GM12878 (cell line): Measurements from ENCODE around the gene PPIP5K2. TPM values are rescaled to one million over a fixed set of nuclear protein-coding genes. Genes with fewer than 3 reads are reported as not detected.

Experiments
- ATAC-seq: fragments of 200-7000 bp; cut with Tn5 transposase; 3 replicates; pipeline ENCODE4 v1.9.1; 2020; ENCODE audit warnings: mild to moderate bottlenecking, moderate library complexity
- BruUV-seq: library from RNA; stranded (reverse); fragments of 400-500 nt; replicated peaks from 2 replicates; lab custom pipeline; 2021; lab: Mats Ljungman, UMichigan
- CTCF ChIA-PET: fragments of 300-600 bp; sonication (Branson Sonifier 250); formaldehyde crosslinking; extraction: SDS; loops from one replicate; lab custom pipeline; 2021; ENCODE audit warnings: inconsistent platforms; lab: Yijun Ruan, JAX
- POLR2A ChIA-PET: fragments of 350-600 bp; formaldehyde crosslinking; extraction: SDS; loops from one replicate; lab custom pipeline; 2021; ENCODE audit warnings: inconsistent platforms; lab: Charles Lee
- RAD21 ChIA-PET: fragments of 300-600 bp; sonication (Branson Sonifier 250); formaldehyde crosslinking; loops from one replicate; lab custom pipeline; 2023; ENCODE audit warnings: antibody characterized with exemption; ENCODE audit not compliant: unreplicated experiment; lab: Charles Lee
- SMC1A ChIA-PET: fragments of 300-600 bp; sonication (Branson Sonifier 250); formaldehyde crosslinking; loops from one replicate; lab custom pipeline; 2023; ENCODE audit not compliant: unreplicated experiment, uncharacterized antibody; lab: Charles Lee
- DNase-seq: peaks from one replicate; pipeline ENCODE4 v3.0.0-alpha.2; 2011; ENCODE audit warnings: low read depth, low spot score
- FAIRE-seq: peaks from 3 replicates; lab custom pipeline; 2011; peaks lifted over from hg19 to GRCh38; lab: Jason Lieb, UNC
- H2AFZ ChIP-seq: 2 replicates; pipeline ENCODE4 v1.6.0; 2011; ENCODE audit warnings: low read depth, low read length, control low read depth; ENCODE audit not compliant: control insufficient read depth
- H3K27ac ChIP-seq: 2 replicates; pipeline ENCODE4 v1.5.1; 2011; ENCODE audit warnings: control low read depth; ENCODE audit not compliant: control insufficient read depth, insufficient read depth
- H3K27me3 ChIP-seq, 2 experiments: replicated peaks in 1 of 2; 2 replicates each; pipeline versions ENCODE4 v1.6.0 to v1.6.1; 2011; ENCODE audit warnings: low read length in 1 of 2; ENCODE audit not compliant: control insufficient read depth in 2 of 2, insufficient read depth in 2 of 2
- H3K36me3 ChIP-seq, 2 experiments: 2 replicates each; pipeline ENCODE4 v1.5.1; 2011; ENCODE audit warnings: low read length in 1 of 2; ENCODE audit not compliant: control insufficient read depth in 2 of 2, insufficient read depth in 2 of 2
- H3K4me1 ChIP-seq: 2 replicates; pipeline ENCODE4 v1.6.1; 2011; ENCODE audit warnings: mild to moderate bottlenecking, low read length, moderate library complexity, mixed read lengths; ENCODE audit not compliant: control insufficient read depth, insufficient read depth
- H3K4me2 ChIP-seq: 2 replicates; pipeline ENCODE4 v1.6.0; 2011; ENCODE audit warnings: control low read depth; ENCODE audit not compliant: control insufficient read depth, insufficient read depth
- H3K4me3 ChIP-seq: fragments of 200-600 bp; sonication (generic); 2 replicates; pipeline ENCODE4 v1.5.1; 2016
- H3K79me2 ChIP-seq: 2 replicates; pipeline ENCODE4 v1.6.0; 2011; ENCODE audit warnings: low read length; ENCODE audit not compliant: control insufficient read depth, insufficient read depth
- H3K9ac ChIP-seq: 2 replicates; pipeline ENCODE4 v1.8.0; 2011; ENCODE audit warnings: low read length, control low read depth, mixed read lengths; ENCODE audit not compliant: control insufficient read depth, insufficient read depth
- H3K9me3 ChIP-seq: replicated peaks from 3 replicates; pipeline ENCODE4 v1.5.1; 2011; ENCODE audit warnings: mild to moderate bottlenecking, low read length; ENCODE audit not compliant: control insufficient read depth, insufficient read depth
- H4K20me1 ChIP-seq: 2 replicates; pipeline ENCODE4 v1.6.0; 2011; ENCODE audit not compliant: control insufficient read depth, insufficient read depth
- CHD4 ChIP-seq: fragments of 200-600 bp; sonication (generic); IDR thresholded peaks from 2 replicates; pipeline ENCODE4 v1.6.1; 2016; ENCODE audit warnings: mild to moderate bottlenecking
- CREM ChIP-seq: IDR thresholded peaks from 2 replicates; pipeline ENCODE4 v1.6.1; 2014; ENCODE audit warnings: antibody characterized with exemption, low read depth
- FOXM1 ChIP-seq: IDR thresholded peaks from 2 replicates; pipeline ENCODE4 v1.6.1; 2012; ENCODE audit warnings: low read depth, mild to moderate bottlenecking, inconsistent platforms, low read length, moderate library complexity
- HDAC2 ChIP-seq: fragments of 200-600 bp; sonication (generic); IDR thresholded peaks from 2 replicates; pipeline ENCODE4 v1.6.1; 2017
- IKZF1 ChIP-seq: fragments of 450-650 bp; conservative IDR thresholded peaks from 2 replicates; pipeline ENCODE4 v1.6.1; 2017; ENCODE audit warnings: antibody characterized with exemption, mild to moderate bottlenecking
- IRF3 ChIP-seq: fragments of 450-650 bp; IDR thresholded peaks from 2 replicates; pipeline ENCODE4 v1.6.1; 2014; ENCODE audit warnings: mild to moderate bottlenecking
- MXI1 ChIP-seq: fragments of 150-350 bp; IDR thresholded peaks from 2 replicates; pipeline ENCODE4 v1.6.1; 2011; ENCODE audit warnings: low read depth, mild to moderate bottlenecking, inconsistent platforms, low read length, improper control_type of control experiment
- MYB ChIP-seq: fragments of 150-350 bp; IDR thresholded peaks from 2 replicates; pipeline ENCODE4 v1.6.1; 2014; ENCODE audit warnings: mild to moderate bottlenecking, low read depth, low read length, borderline replicate concordance
- PKNOX1 ChIP-seq: fragments of 450-650 bp; IDR thresholded peaks from 2 replicates; pipeline ENCODE4 v1.6.1; 2016; ENCODE audit warnings: mild to moderate bottlenecking
- POU2F2 ChIP-seq: IDR thresholded peaks from 3 replicates; pipeline ENCODE4 v1.6.1; 2011; ENCODE audit warnings: low read depth, mild to moderate bottlenecking, low read length, borderline replicate concordance
- RB1 ChIP-seq: fragments of 450-650 bp; formaldehyde crosslinking; IDR thresholded peaks from 2 replicates; pipeline ENCODE4 v1.6.1; 2017; ENCODE audit warnings: mild to moderate bottlenecking, borderline replicate concordance
- RBBP5 ChIP-seq: fragments of 200-600 bp; sonication (generic); conservative IDR thresholded peaks from 2 replicates; pipeline ENCODE4 v1.6.1; 2016
- STAT1 ChIP-seq: fragments of 450-650 bp; conservative IDR thresholded peaks from 2 replicates; pipeline ENCODE4 v1.6.1; 2014; ENCODE audit warnings: antibody characterized with exemption, mild to moderate bottlenecking
- TARDBP ChIP-seq: IDR thresholded peaks from 2 replicates; pipeline ENCODE4 v1.6.1; 2016; ENCODE audit warnings: borderline replicate concordance
- TBL1XR1 ChIP-seq: IDR thresholded peaks from 2 replicates; pipeline ENCODE4 v1.6.1; 2012; ENCODE audit warnings: low read depth, low read length, improper control_type of control experiment
- WGBS: methylation state at CpG from one replicate; pipeline ENCODE4 v1.1.6; 2016; ENCODE audit warnings: low lambda C conversion rate; ENCODE audit not compliant: insufficient replicate concordance, insufficient coverage; ENCODE audit errors: missing lambda C conversion rate; 5-methylcytosine and 5-hydroxymethylcytosine counted together
- in situ Hi-C: fragments of 300-500 bp; cut with MboI; formaldehyde crosslinking; loops from 9 replicates; pipeline ENCODE4 v1.14.3; 2018; ENCODE audit warnings: mixed read lengths
- intact Hi-C: fragments of 100-400 bp; cut with micrococcal nuclease; formaldehyde crosslinking; loops from one replicate; pipeline ENCODE4 v1.14.2; 2022; ENCODE audit not compliant: unreplicated experiment
- polyA plus RNA-seq, 11 experiments: library from polyadenylated mRNA; depleted of rRNA in 4 of 11; unstranded in 6 of 11; stranded (reverse) in 5 of 11; fragments of >200 nt; fragmentation: Nextera tagmentation in 4 of 11; fragmentation: Illumina TruSeq in 1 of 11; extraction: Ambion mirVana in 4 of 11; extraction: Trizol in 1 of 11; gene quantifications; 1 replicate in 1 of 11; 2 replicates in 10 of 11; pipeline versions ENCODE4 v1.2.1 to v1.2.3, GENCODE V29; 2011 to 2016; ENCODE audit warnings: inconsistent platforms in 2 of 11, missing spikeins in 2 of 11, low read depth in 1 of 11
- total RNA-seq, 4 experiments: library from RNA; depleted of rRNA in 3 of 4; stranded (reverse); fragments of >200 nt in 3 of 4; fragmentation: Illumina TruSeq in 1 of 4; extraction: Trizol in 1 of 4; gene quantifications; 2 replicates each; pipeline versions ENCODE4 v1.2.1 to v1.2.3, GENCODE V29; 2013 to 2021

PPIP5K2 gene
- total and polyA plus RNA-seq, 10 of the 15 experiments (the other 5 are each of a cell fraction or from before 2014, with no cell fraction given) = 27.7 to 87.3 (median 58.6) TPM

GRCh38 chr5:103208460-103208859 is 88.4 kb downstream of the PPIP5K2 start:
- ChIA-PET CTCF (interaction anchor here (0.9 to 2.0 kb wide), 3 partner anchors 8 to 427 kb away, joined by 3 to 9 read pairs (median 5); no protein-coding TSS in a partner anchor), SMC1A (interaction anchor here (0.6 to 1.6 kb wide), 2 partner anchors 17 to 717 kb away, joined by 3 to 5 read pairs; no protein-coding TSS in a partner anchor), RAD21 (interaction anchor here (0.6 to 1.4 kb wide), 3 partner anchors 15 to 395 kb away, joined by 3 to 4 read pairs (median 4); no protein-coding TSS in a partner anchor), POLR2A (interaction anchor here (1.2 kb wide), 1 partner anchor 89 kb away, joined by 4 read pairs; the partner anchor contains the start of gene GIN1)
- Histone ChIP-seq H3K36me3 (no peaks in the 10 kb centered on the region; a peak in 1 of 4 replicates), H4K20me1 (no peaks in the 10 kb centered on the region), H3K27ac (no peak overlapping the region), H3K27me3 (no peaks in the 10 kb centered on the region), H2AFZ (no peak overlapping the region), H3K4me1 (no peaks in the 10 kb centered on the region), H3K9me3 (no peaks in the 10 kb centered on the region), H3K9ac (no peak overlapping the region), H3K79me2 (no peaks in the 10 kb centered on the region), H3K4me3 (no peak overlapping the region), H3K4me2 (no peak overlapping the region)
- 94% methylated on average over 2 of the region's 2 CpGs for WGBS
- no TSS peak for BruUV-seq
- in situ Hi-C loops = no loop called here
- TF ChIP-seq RB1 (no peak), STAT1 (no peak), FOXM1 (no peak), CHD4 (no peak), MXI1 (no peak), TBL1XR1 (no peak), TARDBP (no peak), PKNOX1 (no peak), IRF3 (no peak), HDAC2 (no peak), POU2F2 (no peak), RBBP5 (no peak), IKZF1 (no peak), CREM (no peak), MYB (no peak)
- DNase-seq = no peak
- no peak for FAIRE-seq
- intact Hi-C loops = no loop called here
- ATAC-seq = no peak
